Posterior cingulate gyrus (tissue), 11 donors: ENCODE measurements around the gene NCOA5.
A peak's percentile ranks its signal among the peaks of the same experiment; 100 is the strongest.

Experiments used
- DNase-seq, 10 donors: peaks; one replicate each; pipeline versions ENCODE4 v3.0.0 to v3.0.0-alpha.2; 2020 to 2021; ENCODE audit warnings: mixed read lengths in 3 of 10
- intact Hi-C: fragments of 100-400 bp; cut with DNase I; formaldehyde crosslinking; loops from one replicate; pipeline ENCODE4 v1.15.1; 2023

The NCOA5 gene

GRCh38 chr20:46065691-46066090 is 24.1 kb downstream of the NCOA5 start:
- DNase-seq, result no peak
- intact Hi-C loops, result no loop called here

GRCh38 chr20:46065006-46065405 is 24.8 kb downstream of the NCOA5 start:
- intact Hi-C loops, result no loop called here
- no peak for DNase-seq

- no peak for DNase-seq
- intact Hi-C loops, result no loop called here
Observed at GRCh38 chr20:46063652-46064054, 26.1 kb downstream of the NCOA5 start.

GRCh38 chr20:46063151-46063550 is 26.6 kb downstream of the NCOA5 start:
- intact Hi-C loops, result no loop called here
- DNase-seq, result no peak

GRCh38 chr20:46062621-46063020 is 27.1 kb downstream of the NCOA5 start:
- DNase-seq, result no peak
- intact Hi-C loops, result no loop called here

- intact Hi-C loops, result no loop called here
- no peak for DNase-seq
Observed at GRCh38 chr20:46062151-46062550, 27.6 kb downstream of the NCOA5 start.

GRCh38 chr20:46060975-46061374 is 28.8 kb downstream of the NCOA5 start:
- intact Hi-C loops, result loop anchor here (2.0 kb wide), 1 partner anchor 22 kb away; no protein-coding TSS in a partner anchor
- no peak for DNase-seq

GRCh38 chr20:46060301-46060881 is 29.4 kb downstream of the NCOA5 start:
- DNase-seq, result no peak
- intact Hi-C loops, result loop anchor here (2.0 kb wide), 1 partner anchor 22 kb away; no protein-coding TSS in a partner anchor

GRCh38 chr20:46058599-46059281 is 31.0 kb downstream of the NCOA5 start:
- intact Hi-C loops, result no loop called here
- DNase-seq, result peak in 2 of 10 donors; percentile 34 to 87

GRCh38 chr20:46057856-46058598 is 31.7 kb downstream of the NCOA5 start:
- DNase-seq, result peak; percentile 26 to 92 (median 54)
- intact Hi-C loops, result no loop called here

- intact Hi-C loops, result no loop called here
- peak in 4 of 10 donors; percentile 34 to 89 (median 70) for DNase-seq
Observed at GRCh38 chr20:46056970-46057855, 32.5 kb downstream of the NCOA5 start.

- intact Hi-C loops, result no loop called here
- peak in 2 of 10 donors; percentile 85 to 88 for DNase-seq
Observed at GRCh38 chr20:46056027-46056833, 33.5 kb downstream of the NCOA5 start.

- DNase-seq, result no peak
Observed at GRCh38 chr20:46055269-46055668, 34.5 kb downstream of the NCOA5 start.

GRCh38 chr20:46054606-46055005 is 35.2 kb downstream of the NCOA5 start:
- no peak for DNase-seq
- intact Hi-C loops, result no loop called here

More at GRCh38 chr20:46055269-46055668, 34.5 kb downstream of the NCOA5 start:
- intact Hi-C loops, result no loop called here

- intact Hi-C loops, result no loop called here
- DNase-seq, result no peak
Observed at GRCh38 chr20:46053416-46053815, 36.3 kb downstream of the NCOA5 start.

- intact Hi-C loops, result no loop called here
- peak in 1 of 10 donors; percentile 75 for DNase-seq
Observed at GRCh38 chr20:46051556-46052308, 38.0 kb downstream of the NCOA5 start.

- DNase-seq, result no peak
- intact Hi-C loops, result no loop called here
Observed at GRCh38 chr20:46050885-46051284, 38.9 kb downstream of the NCOA5 start.

GRCh38 chr20:46050444-46050843 is 39.3 kb downstream of the NCOA5 start:
- intact Hi-C loops, result no loop called here
- DNase-seq, result no peak

- intact Hi-C loops, result no loop called here
- DNase-seq, result no peak
Observed at GRCh38 chr20:46049815-46050214, 39.9 kb downstream of the NCOA5 start.
